ENCODE results near the gene FAM13C.

The FAM13C gene

GRCh38 chr10:59285848-59286247 is 76.5 kb downstream of the FAM13C start:
- H3K4me3 ChIP-seq (replicated peaks; ENCODE audit: low read depth, low read length) = no peak overlapping the region
- no peak for TF ChIP-seq CTCF (IDR thresholded peaks at IDR 0.05; ENCODE audit: low read length, missing control alignments)
- DNase-seq (ENCODE audit: low read depth) = no peak

GRCh38 chr10:59285073-59285472 is 77.3 kb downstream of the FAM13C start:
- no peak for DNase-seq (ENCODE audit: low read depth)
- H3K4me3 ChIP-seq (replicated peaks; ENCODE audit: low read depth, low read length) = no peak overlapping the region
- TF ChIP-seq CTCF (IDR thresholded peaks at IDR 0.05; ENCODE audit: low read length, missing control alignments) = no peak

GRCh38 chr10:59284118-59284975 is 78.0 kb downstream of the FAM13C start:
- H3K4me3 ChIP-seq (replicated peaks; ENCODE audit: low read depth, low read length) = no peak overlapping the region
- no peak for DNase-seq (ENCODE audit: low read depth)
- TF ChIP-seq CTCF (IDR thresholded peaks at IDR 0.05; ENCODE audit: low read length, missing control alignments) = no peak

- no peak for DNase-seq (ENCODE audit: low read depth)
- TF ChIP-seq CTCF (IDR thresholded peaks at IDR 0.05; ENCODE audit: low read length, missing control alignments) = no peak
- no peak overlapping the region for H3K4me3 ChIP-seq (replicated peaks; ENCODE audit: low read depth, low read length)
Observed at GRCh38 chr10:59283456-59284091, 78.8 kb downstream of the FAM13C start.

- no peak for DNase-seq (ENCODE audit: low read depth)
- no peak for TF ChIP-seq CTCF (IDR thresholded peaks at IDR 0.05; ENCODE audit: low read length, missing control alignments)
- H3K4me3 ChIP-seq (replicated peaks; ENCODE audit: low read depth, low read length) = no peak overlapping the region
Observed at GRCh38 chr10:59281861-59282260, 80.5 kb downstream of the FAM13C start.

GRCh38 chr10:59279991-59280505 is 82.3 kb downstream of the FAM13C start:
- no peak overlapping the region for H3K4me3 ChIP-seq (replicated peaks; ENCODE audit: low read depth, low read length)
- DNase-seq (ENCODE audit: low read depth) = no peak
- no peak for TF ChIP-seq CTCF (IDR thresholded peaks at IDR 0.05; ENCODE audit: low read length, missing control alignments)

Measured in fibroblast of pulmonary artery (primary cell).